ENCODE data around the gene SBK2.

SBK2 gene

GRCh38 chr19:55554302-55554701, 17.4 kb upstream of the SBK2 start:
- no peak for DNase-seq

DNA sequence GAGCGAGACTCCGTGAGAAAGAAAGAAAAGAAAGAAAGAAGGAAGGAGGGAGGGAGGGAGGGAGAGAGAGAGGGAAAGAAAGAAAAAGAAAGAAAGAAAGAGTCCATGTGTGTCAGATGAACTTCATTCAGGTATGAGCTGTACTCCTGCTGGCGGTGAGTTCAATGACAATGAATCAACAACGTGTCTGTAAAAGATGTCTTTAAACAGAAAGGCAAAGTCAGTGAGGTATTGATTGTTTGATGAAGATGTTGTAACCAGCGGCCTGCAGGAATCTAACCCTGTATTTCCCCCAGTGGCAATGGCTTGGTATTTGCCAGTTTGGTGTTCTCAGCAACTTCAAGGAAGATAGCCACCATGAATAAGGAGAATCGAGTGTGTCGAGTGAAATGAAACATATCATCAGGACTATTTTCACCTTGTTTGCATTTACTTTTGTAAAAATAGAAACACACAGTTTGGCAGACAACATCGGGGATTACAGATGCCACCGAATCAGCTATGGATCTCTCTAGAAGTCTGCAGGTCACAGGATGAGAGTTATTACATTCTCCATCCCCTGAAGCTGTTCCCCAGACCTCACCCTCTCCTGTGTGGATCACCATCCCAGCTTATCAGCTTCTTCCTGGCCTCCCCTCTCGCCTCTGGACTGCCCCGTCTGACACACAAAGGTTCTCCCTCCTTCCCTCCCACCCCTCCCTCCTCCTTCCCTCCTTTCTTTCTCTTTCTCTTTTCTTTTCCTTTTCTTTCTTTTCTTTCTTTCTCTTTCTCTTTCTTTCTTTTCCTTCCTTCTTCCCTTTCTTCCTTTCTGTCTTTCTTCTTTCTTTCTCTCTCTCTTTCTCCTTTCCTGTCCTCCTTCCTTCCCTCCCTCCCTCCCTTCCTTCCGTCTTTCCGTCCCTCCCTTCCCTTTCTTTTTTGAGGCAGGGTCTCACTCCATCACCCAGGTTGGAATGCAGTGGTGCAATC, 16.6 kb upstream of the SBK2 start:
- no peak for DNase-seq

- DNase-seq: no peak
Measured at GRCh38 chr19:55552620-55553019, 15.7 kb upstream of the SBK2 start.

GRCh38 chr19:55552206-55552605, 15.3 kb upstream of the SBK2 start:
- no peak for DNase-seq

GRCh38 chr19:55550321-55550650, 13.4 kb upstream of the SBK2 start:
- no peak for DNase-seq

DNA sequence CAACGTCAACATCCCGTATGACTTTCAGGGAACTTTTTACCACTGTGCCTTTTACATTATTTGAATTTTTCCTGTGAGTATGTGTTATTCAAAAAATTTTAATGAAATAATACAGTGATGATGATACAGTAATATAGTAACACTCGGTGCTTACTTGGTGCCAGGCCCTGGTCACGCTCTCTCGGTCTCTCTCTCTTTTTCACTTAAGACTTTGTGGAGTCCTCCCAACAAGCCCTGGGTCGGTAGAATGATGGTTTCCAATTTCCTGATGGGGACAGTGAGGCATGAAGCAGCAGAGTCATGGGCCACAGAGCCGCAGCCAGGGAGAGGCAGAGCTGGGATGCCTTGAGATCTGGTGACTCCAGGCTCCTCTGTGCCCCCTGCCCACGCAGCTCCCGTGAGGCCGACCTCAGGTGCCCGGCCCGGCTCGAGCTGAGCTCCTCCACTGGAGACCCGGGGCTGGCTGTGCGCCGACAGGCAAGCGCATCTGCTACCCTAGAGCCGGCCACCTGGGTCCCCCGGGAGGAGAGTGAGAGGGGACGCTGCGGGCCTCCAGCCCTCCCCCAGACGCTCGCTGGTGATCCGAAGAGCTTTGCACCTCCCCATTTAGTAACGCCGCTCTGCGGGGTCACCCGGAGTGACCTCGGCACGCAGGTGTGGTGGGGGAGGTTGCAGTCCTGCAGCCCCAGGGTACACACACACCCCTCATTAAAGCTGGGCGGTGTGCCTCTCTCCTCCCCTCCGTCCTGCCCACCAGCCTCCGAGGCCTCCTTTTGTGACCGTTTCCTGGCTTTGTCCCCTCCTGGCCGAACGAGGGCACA, 12.8 kb upstream of the SBK2 start:
- DNase-seq: no peak

GRCh38 chr19:55546822-55547614, 10.1 kb upstream of the SBK2 start:
- no peak for DNase-seq

GRCh38 chr19:55546011-55546410, 9.1 kb upstream of the SBK2 start:
- no peak for DNase-seq

GRCh38 chr19:55545443-55545842, 8.5 kb upstream of the SBK2 start, which contains the start of gene SBK3:
Gene SBK3, minus strand, starts transcription at chr19:55545543. Its CDS starts 0 bp downstream, at chr19:55545543.
- DNase-seq: no peak

- DNase-seq: no peak
Measured at GRCh38 chr19:55544776-55545439, 8.0 kb upstream of the SBK2 start.

DNA sequence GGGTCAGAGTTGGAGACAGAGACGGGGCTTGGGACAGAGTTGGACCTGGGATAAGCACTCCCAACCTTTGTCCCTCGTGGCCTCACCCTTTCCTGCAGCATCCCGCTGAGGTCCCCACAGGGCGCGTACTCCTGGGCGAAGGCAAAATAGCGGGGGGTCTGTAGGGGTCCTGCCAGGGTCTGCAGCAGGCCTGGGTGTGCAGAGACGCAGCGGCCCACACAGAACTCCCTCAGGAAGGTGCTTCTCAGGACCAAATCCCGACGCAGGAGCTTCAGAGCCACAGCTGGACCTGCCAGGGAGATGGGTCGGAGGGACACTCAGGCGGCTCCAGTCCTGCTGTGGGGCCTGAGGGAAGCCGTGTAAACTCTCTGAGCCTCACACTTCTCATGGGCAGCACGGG, 7.1 kb upstream of the SBK2 start:
- no peak for DNase-seq

DNA sequence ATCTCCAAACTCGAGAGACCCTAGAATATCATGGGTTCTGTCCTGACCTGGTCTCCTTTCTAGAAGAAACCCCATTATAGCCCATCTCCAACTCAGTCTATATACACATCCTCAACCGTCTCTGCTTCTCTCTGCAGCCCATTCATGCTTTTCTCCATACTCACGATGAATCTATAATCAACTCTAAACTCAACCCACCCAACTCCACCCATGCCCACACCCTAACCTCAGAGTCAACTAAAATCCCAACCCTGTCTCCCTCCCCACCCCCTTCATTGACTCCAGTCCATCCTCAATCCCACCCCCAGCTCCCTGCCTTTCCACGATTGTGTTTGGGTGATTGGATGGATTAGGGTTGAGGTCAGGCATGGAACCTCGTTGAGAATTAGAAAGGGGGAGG, 6.6 kb upstream of the SBK2 start:
- no peak for DNase-seq

DNA sequence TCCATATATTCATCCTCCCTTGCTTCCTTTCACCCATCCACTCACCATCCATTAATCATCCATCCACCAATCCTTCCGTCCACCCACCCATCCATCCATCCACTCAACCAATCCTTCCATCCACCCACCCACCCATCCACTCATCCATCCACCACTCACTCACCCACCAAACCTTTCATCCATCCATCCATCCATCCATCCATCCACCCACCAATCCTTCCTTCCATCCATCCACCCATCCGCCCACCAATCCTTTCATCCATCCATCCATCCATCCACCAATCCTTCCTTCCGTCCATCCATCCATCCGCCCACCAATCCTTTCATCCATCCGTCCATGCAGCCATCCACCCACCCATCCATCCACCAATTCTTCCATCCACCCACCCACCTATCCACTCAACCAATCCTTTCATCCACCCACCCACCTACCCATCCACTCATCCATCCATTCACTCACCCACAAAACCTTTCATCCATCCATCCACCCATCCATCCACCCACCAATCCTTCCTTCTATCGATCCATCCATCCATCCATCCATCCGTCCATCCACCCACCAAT, 5.4 kb upstream of the SBK2 start:
- no peak for DNase-seq

DNA sequence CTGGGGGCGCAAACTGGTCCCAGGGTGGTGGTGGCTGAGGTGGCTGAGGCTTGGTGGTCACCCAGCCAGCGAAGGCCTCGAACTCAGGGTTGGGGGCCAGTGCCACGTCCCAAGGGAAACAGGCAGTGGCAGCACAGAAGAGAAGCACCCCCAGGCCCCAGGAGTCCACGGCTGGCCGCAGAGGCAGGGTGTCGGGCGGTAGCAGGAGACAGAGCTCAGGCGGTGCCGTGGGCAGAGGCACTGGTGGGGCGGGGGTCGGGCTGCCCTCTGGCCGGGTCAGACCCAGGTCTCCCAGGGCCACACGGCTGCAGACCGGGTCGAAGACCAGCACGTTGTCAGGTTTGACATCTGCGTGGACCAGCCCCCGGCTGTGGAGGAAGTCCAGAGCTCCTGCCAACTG, 4.2 kb upstream of the SBK2 start:
- DNase-seq: no peak

DNA sequence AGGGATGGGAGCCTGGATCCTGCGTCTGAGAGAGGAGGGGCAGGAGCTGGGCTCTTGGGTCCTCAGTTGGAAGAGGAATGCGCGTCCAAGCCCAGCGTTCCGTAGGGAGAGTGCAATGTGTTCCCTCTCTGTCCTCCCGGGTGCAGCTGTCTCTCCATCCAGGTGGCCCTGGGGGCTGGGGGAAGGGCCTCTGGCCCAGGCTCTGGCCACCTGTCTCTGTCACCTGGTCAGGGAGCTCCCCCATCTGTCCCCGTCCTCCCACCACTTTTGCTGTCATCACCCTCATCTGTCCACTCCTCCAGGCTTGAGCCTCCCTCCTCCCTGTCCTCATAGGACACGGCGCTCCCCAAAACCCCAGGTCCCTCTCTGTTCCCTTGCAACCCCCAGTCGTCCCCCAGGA, 3.7 kb upstream of the SBK2 start:
- no peak for DNase-seq

DNA sequence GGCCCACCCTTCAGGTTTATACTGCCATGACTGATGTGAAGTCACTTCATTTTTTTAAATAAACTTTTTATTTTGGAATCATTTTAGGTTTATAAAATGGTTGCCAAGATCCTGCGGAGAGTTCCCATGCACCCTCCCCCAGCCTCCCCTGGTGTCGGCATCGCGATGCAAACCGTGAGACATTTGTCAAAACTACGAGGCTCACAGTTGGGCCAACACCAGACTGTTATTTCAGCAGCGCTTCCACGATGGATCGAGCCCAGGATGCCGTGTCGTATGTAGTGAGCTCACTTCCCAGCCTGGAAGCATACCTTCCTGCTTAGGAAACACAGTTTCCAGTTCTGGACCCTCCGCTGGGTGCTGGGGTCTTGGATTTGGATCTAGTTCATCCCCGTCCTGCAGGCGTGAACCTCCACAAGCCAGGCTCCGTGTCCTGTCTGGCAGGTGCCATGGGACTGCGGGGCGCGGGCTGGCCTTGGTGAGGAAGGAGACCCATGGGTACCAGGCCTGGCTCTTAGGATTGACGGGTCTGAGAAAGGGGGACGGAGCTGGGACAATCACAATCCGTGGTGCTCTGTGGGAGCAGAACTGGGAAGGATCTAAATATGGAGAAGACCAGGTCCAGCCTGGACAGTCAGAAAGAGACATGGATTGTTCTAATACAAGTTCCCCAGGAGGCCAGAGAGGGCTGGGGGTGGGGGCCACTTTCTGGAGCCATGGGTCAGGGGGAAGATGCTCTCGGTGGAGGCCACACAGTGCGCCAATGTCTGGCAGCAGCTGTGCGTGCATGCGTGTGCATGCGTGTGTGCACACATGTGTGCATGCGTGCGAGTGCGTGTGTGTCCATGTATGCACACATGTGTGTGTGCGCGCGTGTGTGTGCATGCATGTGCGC, 2.4 kb upstream of the SBK2 start:
- no peak for DNase-seq

DNA sequence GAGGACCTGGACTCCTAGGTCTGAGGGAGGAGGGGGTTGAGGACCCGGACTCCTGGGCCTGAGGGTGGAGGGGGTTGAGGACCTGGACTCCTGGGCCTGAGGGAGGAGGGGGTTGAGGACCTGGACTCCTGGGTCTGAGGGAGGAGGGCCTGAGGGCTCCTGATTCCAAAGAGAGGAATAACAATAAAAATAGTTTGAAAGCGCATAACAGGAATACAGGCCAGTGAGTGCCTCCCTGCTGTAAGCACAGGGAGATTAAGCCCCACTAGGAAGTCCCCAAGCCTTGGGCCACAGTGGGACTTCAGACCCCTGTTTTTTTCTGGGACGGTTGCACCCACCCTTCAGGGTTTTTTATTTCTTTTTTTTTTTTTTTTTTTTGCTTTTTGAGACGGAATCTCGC, 1.2 kb upstream of the SBK2 start:
- no peak for DNase-seq

DNA sequence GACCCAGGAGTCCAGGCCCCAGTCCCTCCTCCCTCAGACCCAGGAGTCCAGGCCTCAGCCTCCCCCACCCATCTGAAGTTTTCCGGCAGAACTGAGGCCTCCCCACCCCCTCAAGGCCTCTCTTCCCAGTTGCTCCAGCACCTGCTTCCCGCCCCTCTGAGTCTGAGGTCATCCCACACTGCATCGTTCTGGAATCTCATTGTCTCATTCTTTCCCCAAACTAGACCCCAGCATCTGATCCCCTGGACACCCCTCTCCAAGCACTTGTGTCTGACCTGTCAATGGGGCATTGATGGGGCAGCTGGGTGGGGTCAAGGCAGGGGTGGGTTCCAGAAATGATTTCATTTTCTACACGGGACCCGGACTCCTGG, 793 bp upstream of the SBK2 start:
- no peak for DNase-seq

GRCh38 chr19:55536366-55536765, 567 bp downstream of the SBK2 start:
- DNase-seq: no peak

- no peak for DNase-seq
Measured at GRCh38 chr19:55535965-55536350, 975 bp downstream of the SBK2 start.
